Measurements from ENCODE around the gene HOXC6. TPM values are rescaled to one million over a fixed set of nuclear protein-coding genes. Genes with fewer than 3 reads are reported as not detected.
"Not testable (repeated sequence)": the region's sequence is repeated elsewhere in the genome, so short reads cannot be mapped to it uniquely, and the experiment has no call there.

The HOXC6 gene
- total and polyA plus RNA-seq, 12 donors = 0.03 to 0.36 (median 0.18) TPM; not detected in 6

DNA sequence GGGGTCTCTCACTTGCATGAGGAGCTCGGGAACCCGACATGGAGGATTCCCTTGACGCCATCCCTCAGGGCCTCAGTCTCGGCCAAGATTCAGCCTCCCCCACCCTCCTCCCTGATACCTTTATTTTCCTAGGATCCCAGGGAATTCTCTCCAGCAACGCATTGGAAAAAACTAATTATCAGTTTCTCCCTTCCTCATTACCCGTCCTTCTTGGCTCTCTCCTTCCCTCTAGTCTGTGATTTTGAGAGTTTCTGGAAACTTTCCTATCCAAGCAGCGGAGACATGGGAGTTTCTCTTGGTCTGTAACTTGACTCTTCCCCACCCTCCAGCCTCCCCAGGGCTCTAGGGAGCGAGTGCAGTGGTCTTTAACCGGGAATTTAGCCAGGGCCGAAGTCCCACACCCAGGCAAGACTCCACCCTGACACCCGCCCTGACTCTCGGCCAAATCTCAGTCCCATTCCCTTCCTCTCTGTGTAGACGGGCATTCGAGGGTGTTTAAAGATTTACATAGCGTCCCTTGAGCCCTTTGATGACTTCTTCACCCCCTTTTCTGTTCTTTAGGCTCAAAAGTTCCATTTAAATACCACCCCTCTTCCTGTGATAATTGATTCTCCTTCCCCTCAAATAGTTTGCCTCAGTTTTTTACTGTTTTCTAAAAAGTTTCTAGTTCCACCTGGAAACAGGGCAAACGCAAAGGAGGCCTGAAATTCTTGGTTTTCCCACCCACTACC, 11.3 kb downstream of the HOXC6 start:
- intact Hi-C loops (cut with DNase I) = no loop called here
- TF ChIP-seq, protein P1, sequence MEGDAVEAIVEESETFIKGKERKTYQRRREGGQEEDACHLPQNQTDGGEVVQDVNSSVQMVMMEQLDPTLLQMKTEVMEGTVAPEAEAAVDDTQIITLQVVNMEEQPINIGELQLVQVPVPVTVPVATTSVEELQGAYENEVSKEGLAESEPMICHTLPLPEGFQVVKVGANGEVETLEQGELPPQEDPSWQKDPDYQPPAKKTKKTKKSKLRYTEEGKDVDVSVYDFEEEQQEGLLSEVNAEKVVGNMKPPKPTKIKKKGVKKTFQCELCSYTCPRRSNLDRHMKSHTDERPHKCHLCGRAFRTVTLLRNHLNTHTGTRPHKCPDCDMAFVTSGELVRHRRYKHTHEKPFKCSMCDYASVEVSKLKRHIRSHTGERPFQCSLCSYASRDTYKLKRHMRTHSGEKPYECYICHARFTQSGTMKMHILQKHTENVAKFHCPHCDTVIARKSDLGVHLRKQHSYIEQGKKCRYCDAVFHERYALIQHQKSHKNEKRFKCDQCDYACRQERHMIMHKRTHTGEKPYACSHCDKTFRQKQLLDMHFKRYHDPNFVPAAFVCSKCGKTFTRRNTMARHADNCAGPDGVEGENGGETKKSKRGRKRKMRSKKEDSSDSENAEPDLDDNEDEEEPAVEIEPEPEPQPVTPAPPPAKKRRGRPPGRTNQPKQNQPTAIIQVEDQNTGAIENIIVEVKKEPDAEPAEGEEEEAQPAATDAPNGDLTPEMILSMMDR (IDR thresholded peaks at IDR 0.05) = no peak
- no peak overlapping the region for H3K27ac ChIP-seq
- H3K9me3 ChIP-seq = no peaks in the 10 kb centered on the region
- 4 to 11% methylated on average over 16 of the region's 16 CpGs for WGBS, 2 donors
- ATAC-seq (peak in 3 of 8 donors; percentile 25 to 49 (median 28)), DNase-seq (no peak)
- H3K27me3 ChIP-seq = peaks cover 18 to 99% (median 99%) of the 10 kb centered on the region in 7 donors
- H3K36me3 ChIP-seq = no peaks in the 10 kb centered on the region
- peaks cover 0 to 1% (median 0%) of the 10 kb centered on the region in 9 donors for H3K4me1 ChIP-seq
- H3K4me3 ChIP-seq = no peak overlapping the region

DNA sequence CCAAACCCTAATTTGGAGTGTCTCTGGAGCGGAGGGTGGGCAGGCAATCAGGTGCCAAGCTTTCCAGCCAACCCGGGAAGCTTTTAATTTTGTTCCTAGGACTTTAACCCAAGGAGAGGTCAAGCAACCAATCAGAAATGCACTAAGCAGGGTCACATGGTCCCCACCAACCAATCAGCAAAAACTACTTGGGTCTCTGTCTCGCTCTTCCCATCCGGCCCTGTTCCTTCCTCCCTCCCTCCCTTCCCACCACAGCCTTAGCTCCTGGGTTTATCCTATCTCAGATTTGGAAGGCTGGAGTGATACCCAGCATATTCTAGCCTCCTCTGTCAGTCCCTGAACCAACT, 11.9 kb downstream of the HOXC6 start:
- 42 to 51% methylated on average over 4 of the region's 4 CpGs for WGBS, 2 donors
- TF ChIP-seq, protein P1 (IDR thresholded peaks at IDR 0.05) = no peak
- intact Hi-C loops (cut with DNase I) = no loop called here
- no peak for ATAC-seq
- no peaks in the 10 kb centered on the region for H3K4me1 ChIP-seq
- DNase-seq = no peak
- no peaks in the 10 kb centered on the region for H3K36me3 ChIP-seq
- no peak overlapping the region for H3K27ac ChIP-seq
- no peak overlapping the region for H3K4me3 ChIP-seq
- H3K27me3 ChIP-seq = peaks cover 16 to 99% (median 99%) of the 10 kb centered on the region in 7 donors
- H3K9me3 ChIP-seq = no peaks in the 10 kb centered on the region

DNA sequence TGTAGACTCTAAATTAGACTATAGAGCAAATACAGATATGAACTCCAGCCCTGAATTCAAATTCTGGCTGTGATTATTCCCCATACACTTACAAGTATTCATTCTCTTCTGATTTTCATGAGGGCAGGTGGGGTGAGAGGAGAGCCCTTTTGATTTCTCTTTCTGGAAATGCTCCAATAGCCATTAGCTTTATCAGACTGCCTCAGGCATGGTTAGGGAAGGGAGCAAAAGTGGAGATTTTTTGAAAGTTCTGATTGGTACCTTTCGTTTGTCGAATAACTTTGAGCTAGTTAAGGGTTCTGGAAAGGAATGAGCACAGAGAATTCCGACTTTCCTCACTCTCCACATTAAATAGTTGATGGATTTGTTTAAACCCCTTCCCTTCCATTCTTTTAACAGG, 12.4 kb downstream of the HOXC6 start:
- 51 to 52% methylated on average over 3 of the region's 3 CpGs for WGBS, 2 donors
- no peak overlapping the region for H3K27ac ChIP-seq

DNA sequence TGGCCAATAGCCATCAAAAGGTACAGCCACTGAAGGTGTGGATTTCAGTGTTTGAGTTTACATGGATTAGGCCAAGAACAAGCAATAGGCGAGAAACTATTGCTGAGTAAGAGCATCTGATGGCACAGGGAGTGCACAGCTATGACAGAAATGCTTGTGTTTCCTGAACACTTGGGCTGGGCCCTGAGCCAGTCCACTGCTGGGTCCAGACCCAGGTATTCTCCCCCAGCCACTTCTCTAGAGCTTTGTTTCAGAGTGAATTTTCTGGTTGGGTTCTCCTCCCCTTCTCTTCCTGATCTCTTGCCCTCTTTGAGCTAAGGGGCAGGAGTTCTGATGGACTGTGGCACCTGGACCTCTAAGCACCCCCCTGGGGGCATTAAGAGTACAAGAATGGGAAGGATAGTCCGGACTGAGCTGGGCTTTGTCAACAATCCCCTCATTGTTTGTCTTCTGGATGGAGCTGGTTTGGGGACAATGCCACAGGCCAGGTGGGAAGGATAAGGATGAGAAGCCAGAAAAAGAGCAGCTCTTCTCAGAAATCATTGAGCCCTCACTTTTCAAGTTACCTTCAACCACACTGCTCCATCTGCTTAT, 13.0 kb downstream of the HOXC6 start:
- 32 to 38% methylated on average over 2 of the region's 2 CpGs for WGBS, 2 donors
- no peak overlapping the region for H3K4me3 ChIP-seq
- H3K4me1 ChIP-seq = no peaks in the 10 kb centered on the region
- H3K9me3 ChIP-seq = no peaks in the 10 kb centered on the region
- ATAC-seq = no peak
- intact Hi-C loops (cut with DNase I) = no loop called here
- H3K27ac ChIP-seq = no peak overlapping the region
- H3K36me3 ChIP-seq = no peaks in the 10 kb centered on the region
- TF ChIP-seq, protein P1 (IDR thresholded peaks at IDR 0.05) = no peak
- DNase-seq = no peak
- peaks cover 16 to 99% (median 99%) of the 10 kb centered on the region in 7 donors for H3K27me3 ChIP-seq

More for the DNA sequence above, 12.4 kb downstream of the HOXC6 start:
- ATAC-seq (no peak), DNase-seq (no peak)
- no peaks in the 10 kb centered on the region for H3K9me3 ChIP-seq
- H3K4me1 ChIP-seq = no peaks in the 10 kb centered on the region
- intact Hi-C loops (cut with DNase I) = no loop called here
- peaks cover 12 to 99% (median 99%) of the 10 kb centered on the region in 7 donors for H3K27me3 ChIP-seq
- no peaks in the 10 kb centered on the region for H3K36me3 ChIP-seq
- H3K4me3 ChIP-seq = no peak overlapping the region
- TF ChIP-seq, protein P1 (IDR thresholded peaks at IDR 0.05) = no peak

DNA sequence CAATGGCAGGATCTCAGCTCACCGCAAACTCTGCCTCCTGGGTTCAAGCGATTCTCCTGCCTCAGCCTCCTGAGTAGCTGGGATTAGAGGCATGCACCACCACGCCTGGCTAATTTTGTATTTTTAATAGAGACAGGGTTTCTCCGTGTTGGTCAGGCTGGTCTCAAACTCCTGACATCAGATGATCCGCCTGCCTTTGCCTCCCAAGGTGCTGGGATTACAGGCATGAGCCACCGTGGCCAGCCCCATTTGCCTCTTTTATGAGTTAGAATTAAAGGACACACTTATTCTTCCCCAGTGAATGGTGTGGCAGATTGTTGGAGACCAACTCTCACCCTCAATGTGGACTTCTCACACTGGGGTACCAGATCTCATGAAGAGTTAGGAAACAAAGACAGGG, 13.8 kb downstream of the HOXC6 start:
- H3K27ac ChIP-seq; H3K36me3 ChIP-seq; H3K4me3 ChIP-seq; ATAC-seq; H3K9me3 ChIP-seq; H3K4me1 ChIP-seq; intact Hi-C loops (cut with DNase I); DNase-seq: not testable (repeated sequence)
- 47 to 50% methylated on average over 6 of the region's 6 CpGs for WGBS, 2 donors
- H3K27me3 ChIP-seq = peaks cover 20 to 99% (median 99%) of the 10 kb centered on the region in 7 donors
